PC-9 (cell line): ENCODE results near the gene CTPS2.

ENCODE experiments used
- EZH2 ChIP-seq: fragments of 200-600 bp; sonication (generic); IDR thresholded peaks from 2 replicates; pipeline ENCODE4 v1.8.0; 2017; ENCODE audit warnings: antibody characterized with exemption, low read depth
- TF ChIP-seq, protein P1 (sequence below): fragments of 200-600 bp; sonication (generic); conservative IDR thresholded peaks from 2 replicates; pipeline ENCODE4 v1.6.1; 2017; ENCODE audit warnings: mixed run types, antibody characterized with exemption, mild to moderate bottlenecking, moderate library complexity

- TF ChIP-seq, protein P1, sequence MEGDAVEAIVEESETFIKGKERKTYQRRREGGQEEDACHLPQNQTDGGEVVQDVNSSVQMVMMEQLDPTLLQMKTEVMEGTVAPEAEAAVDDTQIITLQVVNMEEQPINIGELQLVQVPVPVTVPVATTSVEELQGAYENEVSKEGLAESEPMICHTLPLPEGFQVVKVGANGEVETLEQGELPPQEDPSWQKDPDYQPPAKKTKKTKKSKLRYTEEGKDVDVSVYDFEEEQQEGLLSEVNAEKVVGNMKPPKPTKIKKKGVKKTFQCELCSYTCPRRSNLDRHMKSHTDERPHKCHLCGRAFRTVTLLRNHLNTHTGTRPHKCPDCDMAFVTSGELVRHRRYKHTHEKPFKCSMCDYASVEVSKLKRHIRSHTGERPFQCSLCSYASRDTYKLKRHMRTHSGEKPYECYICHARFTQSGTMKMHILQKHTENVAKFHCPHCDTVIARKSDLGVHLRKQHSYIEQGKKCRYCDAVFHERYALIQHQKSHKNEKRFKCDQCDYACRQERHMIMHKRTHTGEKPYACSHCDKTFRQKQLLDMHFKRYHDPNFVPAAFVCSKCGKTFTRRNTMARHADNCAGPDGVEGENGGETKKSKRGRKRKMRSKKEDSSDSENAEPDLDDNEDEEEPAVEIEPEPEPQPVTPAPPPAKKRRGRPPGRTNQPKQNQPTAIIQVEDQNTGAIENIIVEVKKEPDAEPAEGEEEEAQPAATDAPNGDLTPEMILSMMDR: no peak
- no peak for TF ChIP-seq EZH2
These were observed 118.7 kb downstream of the CTPS2 start for GRCh38 chrX:16593801-16594200.
